Measurements from ENCODE around the gene FAT2.

FAT2 gene

DNA sequence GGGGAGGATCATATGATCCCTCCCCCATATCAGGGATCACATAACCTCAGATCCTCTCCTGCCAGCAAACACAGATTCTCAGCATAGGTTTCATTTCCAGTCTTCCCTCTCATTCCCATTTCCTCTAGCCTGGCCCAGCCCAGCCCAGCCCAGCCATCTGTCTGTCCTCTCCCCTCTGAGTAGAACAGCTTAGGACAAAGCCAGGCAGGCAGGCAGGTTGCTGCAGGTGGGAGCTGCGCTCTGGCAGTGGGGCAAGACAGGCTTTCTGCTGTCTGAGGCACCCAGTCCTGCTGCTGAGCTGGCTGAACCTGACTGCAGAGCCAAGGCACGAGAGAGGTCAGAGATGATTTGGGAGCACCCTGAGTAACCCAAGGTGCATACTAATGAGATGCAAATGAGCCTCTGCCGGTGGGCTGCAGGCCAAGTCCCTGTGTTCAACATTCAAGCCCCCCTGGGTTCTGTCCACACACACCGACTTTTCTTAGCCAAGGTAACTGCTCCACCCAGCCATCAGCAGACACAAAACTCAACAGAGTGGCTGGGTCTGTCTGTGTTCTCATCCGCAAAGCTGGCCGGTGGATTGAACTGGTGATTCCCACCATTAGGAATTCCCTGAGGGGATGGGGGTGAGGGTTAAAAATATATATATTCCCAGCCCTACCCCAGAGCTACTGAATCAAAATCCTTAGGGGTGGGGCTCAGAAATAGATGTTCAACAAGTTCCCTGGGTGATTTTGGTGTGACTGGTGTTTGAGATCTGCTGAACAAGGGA lies 9.1 kb downstream of the FAT2 start:
- H3K27me3 ChIP-seq (ENCODE audit: control insufficient read depth in 1 of 2, insufficient read depth in 1 of 2, low read length in 2 of 2), result peaks cover 0 to 21% of the 10 kb centered on the region in 2 experiments
- no peaks in the 10 kb centered on the region for H3K36me3 ChIP-seq (ENCODE audit: control insufficient read depth in 1 of 2, insufficient read depth in 2 of 2, low read depth in 1 of 2, low read length in 2 of 2)
- H3K9me3 ChIP-seq (ENCODE audit: control insufficient read depth, low read length), result no peaks in the 10 kb centered on the region
- H2AK5ac ChIP-seq (ENCODE audit: low read length, severe bottlenecking), result no peak overlapping the region
- H3K4me3 ChIP-seq (ENCODE audit: insufficient read depth in 1 of 2, low read depth in 1 of 2, low read length in 2 of 2), result no peak overlapping the region
- H2BK120ac ChIP-seq (ENCODE audit: low read depth, low read length), result no peak overlapping the region
- H2BK12ac ChIP-seq (ENCODE audit: low read length in 2 of 2), result no peak overlapping the region
- no peak overlapping the region for H2AFZ ChIP-seq (ENCODE audit: low read depth, low read length)
- no peak overlapping the region for H3K4ac ChIP-seq (ENCODE audit: low read depth in 1 of 2, low read length in 2 of 2)
- 54% methylated on average over 4 of the region's 6 CpGs for WGBS
- no peak overlapping the region for H3K4me2 ChIP-seq (ENCODE audit: low read length, poor library complexity, severe bottlenecking)
- H3K4me1 ChIP-seq (ENCODE audit: control insufficient read depth, insufficient read depth, low read depth, low read length), result peaks cover 2% of the 10 kb centered on the region
- no peak overlapping the region for H3K9ac ChIP-seq (ENCODE audit: low read length)
- no peak overlapping the region for H4K91ac ChIP-seq (ENCODE audit: low read length)
- no peak overlapping the region for H3K23ac ChIP-seq (ENCODE audit: low read length in 2 of 2)
- no peaks in the 10 kb centered on the region for H3K79me1 ChIP-seq (replicated peaks; ENCODE audit: low read length, poor library complexity, severe bottlenecking)
- no peak overlapping the region for H4K8ac ChIP-seq (ENCODE audit: low read length)
- H2BK5ac ChIP-seq (ENCODE audit: low read depth, low read length, poor library complexity, severe bottlenecking), result no peak overlapping the region
- H3K27ac ChIP-seq (ENCODE audit: low read length, poor library complexity, severe bottlenecking), result no peak overlapping the region
- DNase-seq, result no peak
- H3K14ac ChIP-seq (ENCODE audit: low read length in 2 of 2), result no peak overlapping the region
- H2BK15ac ChIP-seq (ENCODE audit: low read depth, poor library complexity, severe bottlenecking), result no peak overlapping the region
- H3K18ac ChIP-seq (ENCODE audit: low read depth in 1 of 2, low read length in 2 of 2), result no peak overlapping the region

DNA sequence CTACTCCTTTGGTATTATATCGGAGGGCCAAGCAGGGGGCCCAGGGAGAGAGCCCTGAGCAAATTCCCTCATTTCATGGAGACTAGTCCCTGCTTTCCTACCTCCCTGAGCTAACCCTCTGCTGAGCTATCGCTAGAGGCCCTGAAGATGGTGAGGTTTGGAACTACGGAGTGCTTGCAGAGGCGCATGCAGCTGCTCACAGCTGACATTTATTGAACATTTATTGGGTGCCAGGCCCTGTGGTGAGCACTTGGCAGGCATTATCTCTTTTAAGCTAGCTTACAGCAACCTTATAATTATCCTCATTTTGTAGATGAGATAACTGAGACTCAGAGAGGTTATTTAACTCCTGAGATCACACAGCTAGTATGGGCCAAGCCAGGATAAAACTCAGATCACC lies 9.8 kb downstream of the FAT2 start:
- Histone ChIP-seq H3K4me1 (ENCODE audit: control insufficient read depth, insufficient read depth, low read depth, low read length) (peaks cover 2% of the 10 kb centered on the region), H3K23ac (ENCODE audit: low read length in 2 of 2) (no peak overlapping the region), H3K36me3 (ENCODE audit: control insufficient read depth in 1 of 2, insufficient read depth in 2 of 2, low read depth in 1 of 2, low read length in 2 of 2) (no peaks in the 10 kb centered on the region), H2AK5ac (ENCODE audit: low read length, severe bottlenecking) (no peak overlapping the region), H2BK12ac (ENCODE audit: low read length in 2 of 2) (no peak overlapping the region), H3K27me3 (ENCODE audit: control insufficient read depth in 1 of 2, insufficient read depth in 1 of 2, low read length in 2 of 2) (peaks cover 0 to 21% of the 10 kb centered on the region in 2 experiments), H2BK120ac (ENCODE audit: low read depth, low read length) (no peak overlapping the region), H3K9ac (ENCODE audit: low read length) (no peak overlapping the region), H3K4me3 (ENCODE audit: insufficient read depth in 1 of 2, low read depth in 1 of 2, low read length in 2 of 2) (no peak overlapping the region), H3K14ac (ENCODE audit: low read length in 2 of 2) (no peak overlapping the region), H2AFZ (ENCODE audit: low read depth, low read length) (no peak overlapping the region), H3K18ac (ENCODE audit: low read depth in 1 of 2, low read length in 2 of 2) (no peak overlapping the region), H3K4me2 (ENCODE audit: low read length, poor library complexity, severe bottlenecking) (no peak overlapping the region), H3K4ac (ENCODE audit: low read depth in 1 of 2, low read length in 2 of 2) (no peak overlapping the region), H2BK15ac (ENCODE audit: low read depth, poor library complexity, severe bottlenecking) (no peak overlapping the region), H3K27ac (ENCODE audit: low read length, poor library complexity, severe bottlenecking) (no peak overlapping the region), H3K9me3 (ENCODE audit: control insufficient read depth, low read length) (no peaks in the 10 kb centered on the region), H2BK5ac (ENCODE audit: low read depth, low read length, poor library complexity, severe bottlenecking) (no peak overlapping the region), H4K8ac (ENCODE audit: low read length) (no peak overlapping the region), H3K79me1 (replicated peaks; ENCODE audit: low read length, poor library complexity, severe bottlenecking) (no peaks in the 10 kb centered on the region), H4K91ac (ENCODE audit: low read length) (no peak overlapping the region)
- no peak for DNase-seq
- WGBS, result 93% methylated on average over 4 of the region's 4 CpGs

DNA sequence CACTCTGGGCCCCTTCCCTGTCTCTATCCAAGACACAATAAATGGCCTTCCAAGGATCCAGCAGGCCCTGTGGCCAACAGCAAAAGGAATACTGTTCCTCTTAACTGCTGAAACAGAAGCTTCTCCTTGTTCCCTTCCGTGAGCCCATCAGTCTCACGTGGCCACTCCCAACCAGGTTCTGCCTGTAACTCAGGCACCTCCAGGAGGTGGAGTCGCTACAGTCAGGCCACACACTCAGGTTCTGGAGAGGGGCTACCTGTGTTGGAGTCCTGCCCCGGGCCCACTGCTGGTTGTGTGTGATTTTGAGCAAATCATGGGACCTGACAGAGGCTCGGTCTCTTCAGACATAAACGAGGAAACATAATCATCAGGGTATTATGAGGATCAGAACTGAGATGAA lies 10.3 kb downstream of the FAT2 start:
- H3K9ac ChIP-seq (ENCODE audit: low read length), result no peak overlapping the region
- no peak overlapping the region for H2AK5ac ChIP-seq (ENCODE audit: low read length, severe bottlenecking)
- no peak overlapping the region for H2BK12ac ChIP-seq (ENCODE audit: low read length in 2 of 2)
- H3K23ac ChIP-seq (ENCODE audit: low read length in 2 of 2), result no peak overlapping the region
- no peaks in the 10 kb centered on the region for H3K9me3 ChIP-seq (ENCODE audit: control insufficient read depth, low read length)
- no peak overlapping the region for H4K91ac ChIP-seq (ENCODE audit: low read length)
- H4K8ac ChIP-seq (ENCODE audit: low read length), result no peak overlapping the region
- no peaks in the 10 kb centered on the region for H3K79me1 ChIP-seq (replicated peaks; ENCODE audit: low read length, poor library complexity, severe bottlenecking)
- WGBS, result 68% methylated on average over 6 of the region's 6 CpGs
- no peak overlapping the region for H2BK5ac ChIP-seq (ENCODE audit: low read depth, low read length, poor library complexity, severe bottlenecking)
- no peak overlapping the region for H3K4ac ChIP-seq (ENCODE audit: low read depth in 1 of 2, low read length in 2 of 2)
- no peak overlapping the region for H3K14ac ChIP-seq (ENCODE audit: low read length in 2 of 2)
- no peak overlapping the region for H3K4me2 ChIP-seq (ENCODE audit: low read length, poor library complexity, severe bottlenecking)
- DNase-seq, result no peak
- H2AFZ ChIP-seq (ENCODE audit: low read depth, low read length), result no peak overlapping the region
- H3K4me1 ChIP-seq (ENCODE audit: control insufficient read depth, insufficient read depth, low read depth, low read length), result peaks cover 2% of the 10 kb centered on the region
- H3K27ac ChIP-seq (ENCODE audit: low read length, poor library complexity, severe bottlenecking), result no peak overlapping the region
- H2BK120ac ChIP-seq (ENCODE audit: low read depth, low read length), result no peak overlapping the region
- peaks cover 0 to 21% of the 10 kb centered on the region in 2 experiments for H3K27me3 ChIP-seq (ENCODE audit: control insufficient read depth in 1 of 2, insufficient read depth in 1 of 2, low read length in 2 of 2)
- no peaks in the 10 kb centered on the region for H3K36me3 ChIP-seq (ENCODE audit: control insufficient read depth in 1 of 2, insufficient read depth in 2 of 2, low read depth in 1 of 2, low read length in 2 of 2)
- no peak overlapping the region for H2BK15ac ChIP-seq (ENCODE audit: low read depth, poor library complexity, severe bottlenecking)
- H3K18ac ChIP-seq (ENCODE audit: low read depth in 1 of 2, low read length in 2 of 2), result no peak overlapping the region
- H3K4me3 ChIP-seq (ENCODE audit: insufficient read depth in 1 of 2, low read depth in 1 of 2, low read length in 2 of 2), result no peak overlapping the region

DNA sequence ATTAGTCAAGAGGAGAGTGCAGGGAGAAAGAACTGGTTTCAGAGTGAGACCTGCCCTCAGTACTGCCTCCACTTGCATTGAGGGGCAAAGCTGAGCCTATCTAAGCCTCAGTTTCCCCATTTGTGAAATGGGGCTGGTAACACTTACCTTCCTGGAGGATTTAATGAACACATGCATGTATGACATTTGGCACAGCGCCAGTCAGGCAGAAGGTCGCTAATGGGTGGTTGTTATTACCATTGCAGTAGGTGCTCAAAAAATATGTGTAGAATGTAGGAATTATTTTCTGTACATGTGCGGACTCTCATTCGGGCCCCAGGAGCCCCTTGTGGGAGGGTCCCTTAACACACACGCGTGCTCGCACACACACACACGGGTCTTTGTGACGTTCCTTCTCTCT lies 10.9 kb downstream of the FAT2 start:
- Histone ChIP-seq H3K14ac (ENCODE audit: low read length in 2 of 2) (no peak overlapping the region), H4K91ac (ENCODE audit: low read length) (no peak overlapping the region), H2BK5ac (ENCODE audit: low read depth, low read length, poor library complexity, severe bottlenecking) (no peak overlapping the region), H2BK120ac (ENCODE audit: low read depth, low read length) (no peak overlapping the region), H3K79me1 (replicated peaks; ENCODE audit: low read length, poor library complexity, severe bottlenecking) (no peaks in the 10 kb centered on the region), H3K23ac (ENCODE audit: low read length in 2 of 2) (no peak overlapping the region), H2AK5ac (ENCODE audit: low read length, severe bottlenecking) (no peak overlapping the region), H3K9ac (ENCODE audit: low read length) (no peak overlapping the region), H3K9me3 (ENCODE audit: control insufficient read depth, low read length) (no peaks in the 10 kb centered on the region), H3K27ac (ENCODE audit: low read length, poor library complexity, severe bottlenecking) (no peak overlapping the region), H4K8ac (ENCODE audit: low read length) (no peak overlapping the region), H3K4me3 (ENCODE audit: insufficient read depth in 1 of 2, low read depth in 1 of 2, low read length in 2 of 2) (no peak overlapping the region), H3K27me3 (ENCODE audit: control insufficient read depth in 1 of 2, insufficient read depth in 1 of 2, low read length in 2 of 2) (peaks cover 0 to 21% of the 10 kb centered on the region in 2 experiments), H2BK15ac (ENCODE audit: low read depth, poor library complexity, severe bottlenecking) (no peak overlapping the region), H2AFZ (ENCODE audit: low read depth, low read length) (no peak overlapping the region), H2BK12ac (ENCODE audit: low read length in 2 of 2) (no peak overlapping the region), H3K36me3 (ENCODE audit: control insufficient read depth in 1 of 2, insufficient read depth in 2 of 2, low read depth in 1 of 2, low read length in 2 of 2) (no peaks in the 10 kb centered on the region), H3K4me2 (ENCODE audit: low read length, poor library complexity, severe bottlenecking) (no peak overlapping the region), H3K4me1 (ENCODE audit: control insufficient read depth, insufficient read depth, low read depth, low read length) (peaks cover 2% of the 10 kb centered on the region), H3K18ac (ENCODE audit: low read depth in 1 of 2, low read length in 2 of 2) (no peak overlapping the region), H3K4ac (ENCODE audit: low read depth in 1 of 2, low read length in 2 of 2) (no peak overlapping the region)
- WGBS, result 94% methylated on average over 9 of the region's 9 CpGs
- no peak for DNase-seq
